GM19043 (cell line): Measurements from ENCODE around the gene WSCD2.

Experiments used
- ATAC-seq: cut with Tn5 transposase; IDR thresholded peaks from one replicate; pipeline ENCODE4 v1.9.1; 2021; ENCODE audit warnings: low read depth; ENCODE audit not compliant: unreplicated experiment

The WSCD2 gene

DNA sequence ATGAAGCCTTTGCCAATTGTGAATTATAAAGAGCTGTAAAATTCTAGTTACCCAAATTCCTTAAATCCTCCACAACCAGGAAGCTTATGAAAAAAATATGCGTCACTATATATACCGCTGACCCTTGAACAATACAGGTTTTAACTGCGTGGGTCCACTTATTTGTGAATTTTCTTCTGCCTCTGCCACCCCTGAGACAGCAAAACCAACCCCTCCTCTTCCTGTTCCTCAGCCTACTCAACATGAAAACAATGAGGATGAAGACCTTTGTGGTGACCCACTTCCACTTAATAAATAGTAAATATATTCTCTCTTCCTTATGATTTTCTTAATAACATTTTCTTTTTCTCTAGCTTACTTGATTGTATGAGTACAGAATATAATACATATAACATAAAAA is 167.9 kb downstream of the WSCD2 start:
- no peak for ATAC-seq

DNA sequence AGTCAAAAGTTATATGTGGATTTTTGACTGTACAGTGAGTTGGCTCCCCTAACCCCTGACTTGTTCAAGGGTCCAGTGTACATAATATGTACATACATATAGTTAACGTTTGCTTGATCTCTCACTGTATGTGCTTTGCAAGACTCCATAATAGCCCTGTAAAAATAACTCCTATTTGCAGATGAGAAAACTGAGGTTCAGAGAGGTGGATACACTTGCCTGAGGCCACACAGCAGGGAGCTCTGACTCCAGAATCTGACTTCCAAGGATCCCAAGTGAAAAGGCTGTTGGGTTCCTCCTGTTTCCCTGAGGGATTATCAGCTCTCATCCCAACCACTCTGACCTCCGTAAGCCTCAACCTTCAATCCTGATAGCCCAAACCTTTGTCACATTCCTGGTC is 168.3 kb downstream of the WSCD2 start:
- ATAC-seq = no peak

DNA sequence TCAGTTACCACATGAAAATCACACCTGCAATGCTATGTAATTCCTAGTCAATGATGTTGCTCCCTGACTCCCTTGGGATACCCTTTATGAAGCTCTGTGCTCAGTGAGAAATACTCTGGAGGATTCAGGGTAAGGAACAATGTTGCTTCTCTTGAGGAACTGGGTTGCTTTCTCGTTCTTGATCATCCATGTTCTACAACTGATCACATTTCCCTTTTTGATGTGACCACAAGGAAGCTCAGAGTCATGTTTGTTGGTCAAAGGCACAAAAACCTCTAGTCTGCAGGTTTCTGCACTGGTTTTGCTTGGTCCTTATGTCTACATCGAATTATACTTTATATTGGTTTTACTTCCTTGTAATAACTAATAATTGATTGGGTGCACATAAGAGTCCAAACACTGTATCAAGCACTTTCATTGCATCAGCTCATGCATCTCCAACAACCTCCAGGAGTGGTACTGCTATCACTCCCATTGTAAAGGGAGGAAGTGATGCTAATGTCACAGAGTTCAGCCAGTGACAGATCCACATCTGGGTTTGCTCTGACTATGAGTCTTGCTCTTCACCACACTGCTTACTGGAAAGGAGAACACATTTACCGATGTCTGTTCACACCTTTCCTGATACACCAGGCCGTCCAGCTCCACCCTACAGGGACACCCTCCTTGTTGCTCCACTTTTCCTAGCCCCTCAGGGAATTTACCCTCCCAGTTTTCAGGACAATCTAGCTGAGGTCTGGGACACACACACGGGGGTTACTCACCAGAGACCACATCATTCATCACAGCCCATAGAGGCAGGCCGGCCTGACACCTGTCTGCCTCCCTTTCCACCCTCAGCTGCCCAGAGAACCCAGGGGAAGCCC is 169.0 kb downstream of the WSCD2 start:
- ATAC-seq = peak; percentile 81

DNA sequence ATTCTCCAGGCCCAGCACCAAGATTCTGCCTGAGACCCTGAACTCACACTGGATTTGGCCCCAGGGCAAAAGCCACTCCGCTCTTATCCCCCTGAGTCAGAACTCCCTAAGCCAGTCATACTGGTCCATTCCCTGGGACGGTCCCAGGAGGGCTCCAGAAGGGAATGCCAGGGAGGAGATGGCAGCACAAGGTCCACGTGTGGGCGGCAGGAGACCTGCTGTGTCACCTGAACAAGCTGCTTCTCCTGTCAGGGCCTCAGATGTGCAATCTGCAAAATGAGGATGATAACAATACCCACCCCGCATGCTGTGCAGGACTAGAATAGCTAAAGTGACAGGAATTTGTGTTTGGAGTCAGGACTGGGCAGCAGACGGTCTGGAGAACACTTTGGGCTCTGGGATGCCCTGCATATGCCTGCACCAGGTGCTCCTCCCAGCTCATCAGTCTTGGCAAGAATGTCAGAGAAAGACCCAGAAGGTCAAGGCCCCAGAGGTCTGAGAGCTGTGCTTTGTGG is 169.7 kb downstream of the WSCD2 start:
- ATAC-seq = no peak

DNA sequence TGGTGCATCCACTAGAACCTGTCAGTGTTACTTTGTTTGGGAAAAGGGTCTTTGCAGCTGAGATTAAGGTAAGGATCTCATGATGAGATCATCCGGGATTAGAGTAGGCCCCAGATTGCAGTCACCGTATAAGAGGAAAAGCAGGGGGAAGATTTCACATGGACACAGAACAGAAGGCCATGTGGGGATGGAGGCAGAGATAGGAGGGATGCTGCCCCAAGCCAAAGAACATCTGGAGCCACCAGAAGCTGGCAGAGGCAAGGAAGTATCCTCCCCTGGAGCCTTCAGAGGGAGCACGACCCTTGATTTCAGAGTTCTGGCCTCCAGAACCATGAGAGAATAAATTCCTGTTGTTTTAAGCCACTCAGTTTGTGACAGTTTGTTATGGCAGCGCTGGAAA is 170.4 kb downstream of the WSCD2 start:
- no peak for ATAC-seq
